ENCODE data around the gene PDP2. TPM values are rescaled to one million over a fixed set of nuclear protein-coding genes. Genes with fewer than 3 reads are reported as not detected.

The PDP2 gene
- total RNA-seq, 2 experiments from 2014 or later: 3.3 to 5.9 TPM

DNA sequence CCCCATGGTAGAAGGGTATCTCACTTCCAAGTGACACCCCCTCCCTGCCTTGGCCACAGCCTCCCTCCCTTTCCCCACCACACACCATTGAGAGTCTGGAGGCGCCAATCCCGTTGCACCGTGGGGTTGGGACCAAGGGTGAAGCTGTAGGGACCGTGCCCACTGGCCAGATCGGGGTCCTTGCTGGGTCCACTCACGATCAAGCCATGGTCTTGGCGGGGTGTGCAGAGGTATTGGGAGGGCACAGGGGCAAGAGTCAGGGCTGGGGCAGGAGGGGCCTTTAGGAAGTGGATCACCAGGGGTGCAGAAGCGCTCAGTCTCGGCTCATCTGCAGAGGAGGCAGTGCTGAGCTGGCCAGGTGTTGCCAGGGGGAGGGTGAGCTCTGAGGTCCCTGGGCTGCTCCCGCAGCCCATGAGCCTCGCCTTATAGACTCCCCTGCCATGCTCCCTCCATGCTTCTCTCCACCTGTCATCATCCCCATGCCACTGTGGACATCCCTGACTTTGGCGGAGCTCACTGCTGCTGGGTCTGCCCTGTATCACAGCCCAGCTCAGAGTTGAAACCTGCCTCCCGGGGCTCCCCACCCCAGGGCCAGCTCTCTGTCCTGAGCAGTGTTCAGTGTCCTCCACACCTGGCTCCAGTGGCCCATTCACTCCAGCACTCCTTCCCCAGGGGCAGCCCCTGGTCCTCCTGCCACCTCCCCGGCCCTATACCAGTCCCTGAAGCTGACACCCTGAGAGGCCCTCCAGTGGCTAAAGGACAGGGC lies 30.0 kb downstream of the PDP2 start:
- no peaks in the 10 kb centered on the region for H3K36me3 ChIP-seq (ENCODE audit: insufficient read depth, low read length)
- no peaks in the 10 kb centered on the region for H3K27me3 ChIP-seq (ENCODE audit: control insufficient read depth in 1 of 2, insufficient read depth in 2 of 2, low read length in 2 of 2)
- TF ChIP-seq, protein P1, sequence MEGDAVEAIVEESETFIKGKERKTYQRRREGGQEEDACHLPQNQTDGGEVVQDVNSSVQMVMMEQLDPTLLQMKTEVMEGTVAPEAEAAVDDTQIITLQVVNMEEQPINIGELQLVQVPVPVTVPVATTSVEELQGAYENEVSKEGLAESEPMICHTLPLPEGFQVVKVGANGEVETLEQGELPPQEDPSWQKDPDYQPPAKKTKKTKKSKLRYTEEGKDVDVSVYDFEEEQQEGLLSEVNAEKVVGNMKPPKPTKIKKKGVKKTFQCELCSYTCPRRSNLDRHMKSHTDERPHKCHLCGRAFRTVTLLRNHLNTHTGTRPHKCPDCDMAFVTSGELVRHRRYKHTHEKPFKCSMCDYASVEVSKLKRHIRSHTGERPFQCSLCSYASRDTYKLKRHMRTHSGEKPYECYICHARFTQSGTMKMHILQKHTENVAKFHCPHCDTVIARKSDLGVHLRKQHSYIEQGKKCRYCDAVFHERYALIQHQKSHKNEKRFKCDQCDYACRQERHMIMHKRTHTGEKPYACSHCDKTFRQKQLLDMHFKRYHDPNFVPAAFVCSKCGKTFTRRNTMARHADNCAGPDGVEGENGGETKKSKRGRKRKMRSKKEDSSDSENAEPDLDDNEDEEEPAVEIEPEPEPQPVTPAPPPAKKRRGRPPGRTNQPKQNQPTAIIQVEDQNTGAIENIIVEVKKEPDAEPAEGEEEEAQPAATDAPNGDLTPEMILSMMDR (IDR thresholded peaks at IDR 0.05): no peak
- H3K27ac ChIP-seq (ENCODE audit: low read depth in 1 of 2, low read length in 2 of 2): no peak overlapping the region
- Mint-ChIP-seq H3K27ac (no peak overlapping the region), H3K4me3 (no peak overlapping the region), H3K4me1 (ENCODE audit: low read depth) (peaks cover 12% of the 10 kb centered on the region), H3K9me3 (no peaks in the 10 kb centered on the region), H3K36me3 (ENCODE audit: low read depth) (no peaks in the 10 kb centered on the region), H3K27me3 (no peaks in the 10 kb centered on the region)
- POLR2A ChIA-PET: no interaction called here
- H3K9me3 ChIP-seq (ENCODE audit: control insufficient read depth in 1 of 2, insufficient read depth in 1 of 2, low read length in 2 of 2): no peaks in the 10 kb centered on the region
- intact Hi-C loops (cut with DNase I, micrococcal nuclease): no loop called here
- no peak overlapping the region for H3K4me3 ChIP-seq (ENCODE audit: low read length)
- CTCF ChIA-PET: interaction anchor here (1.0 kb wide), 1 partner anchor 15 kb away, joined by 3 read pairs; no protein-coding TSS in a partner anchor
- DNase-seq: no peak
- no peak for ATAC-seq (ENCODE audit: poor library complexity)
- H3K4me1 ChIP-seq (ENCODE audit: insufficient read depth, low read length): peaks cover 8% of the 10 kb centered on the region

DNA sequence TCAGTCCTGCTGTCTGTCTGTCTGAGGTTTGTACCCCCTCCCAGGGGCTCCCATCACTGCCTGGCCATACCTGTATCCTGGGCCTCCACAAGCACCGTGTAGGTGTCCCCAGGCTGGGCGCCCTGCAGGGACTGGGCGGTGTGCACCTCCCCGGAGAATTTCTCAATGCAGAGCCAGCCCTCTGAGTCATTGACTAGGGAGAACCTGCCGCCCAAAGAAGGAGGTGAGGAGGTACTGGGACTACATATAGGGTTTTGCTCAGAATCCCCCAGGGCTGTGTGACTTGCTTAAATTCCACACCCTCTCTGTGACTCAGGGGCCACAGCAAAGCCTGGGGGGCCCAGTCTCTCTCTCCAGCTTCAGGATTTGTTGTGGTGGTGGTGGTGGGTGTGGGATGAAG lies 30.8 kb downstream of the PDP2 start:
- no peaks in the 10 kb centered on the region for H3K27me3 ChIP-seq (ENCODE audit: control insufficient read depth in 1 of 2, insufficient read depth in 2 of 2, low read length in 2 of 2)
- H3K36me3 Mint-ChIP-seq (ENCODE audit: low read depth): no peaks in the 10 kb centered on the region
- peaks cover under 1% of the 10 kb centered on the region for H3K4me1 ChIP-seq (ENCODE audit: insufficient read depth, low read length)
- H3K27ac ChIP-seq (ENCODE audit: low read depth in 1 of 2, low read length in 2 of 2): no peak overlapping the region
- H3K9me3 Mint-ChIP-seq: no peaks in the 10 kb centered on the region
- no peak overlapping the region for H3K4me3 ChIP-seq (ENCODE audit: low read length)
- H3K27ac Mint-ChIP-seq: no peak overlapping the region
- no peaks in the 10 kb centered on the region for H3K27me3 Mint-ChIP-seq
- H3K4me1 Mint-ChIP-seq (ENCODE audit: low read depth): peaks cover 5% of the 10 kb centered on the region
- ATAC-seq (ENCODE audit: poor library complexity) (no peak), DNase-seq (no peak)
- TF ChIP-seq, protein P1 (IDR thresholded peaks at IDR 0.05): no peak
- intact Hi-C loops (cut with DNase I, micrococcal nuclease): no loop called here
- no peak overlapping the region for H3K4me3 Mint-ChIP-seq
- ChIA-PET CTCF (interaction anchor here (0.8 kb wide), 1 partner anchor 973 kb away, joined by 3 read pairs; no protein-coding TSS in a partner anchor), POLR2A (no interaction called here)
- no peaks in the 10 kb centered on the region for H3K36me3 ChIP-seq (ENCODE audit: insufficient read depth, low read length)
- H3K9me3 ChIP-seq (ENCODE audit: control insufficient read depth in 1 of 2, insufficient read depth in 1 of 2, low read length in 2 of 2): no peaks in the 10 kb centered on the region

DNA sequence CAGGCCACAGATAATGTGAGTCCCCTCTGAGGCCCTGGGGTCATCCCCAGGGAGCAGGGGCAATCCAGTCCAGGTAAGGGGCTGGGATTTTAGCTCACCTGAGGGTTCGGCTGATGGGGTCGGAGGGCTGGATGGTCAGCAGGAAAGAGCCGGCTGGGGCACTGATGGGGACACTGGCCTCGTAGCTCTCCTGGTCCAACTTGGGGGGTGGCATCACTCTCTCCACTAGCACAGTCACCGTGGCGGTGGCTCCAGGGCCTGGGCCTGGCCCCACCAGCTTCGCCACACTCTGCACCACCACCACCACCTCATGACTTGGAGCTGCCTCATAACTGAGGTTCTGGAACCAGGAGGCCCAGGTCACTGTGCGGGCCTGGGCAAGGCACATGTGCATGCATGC lies 31.5 kb downstream of the PDP2 start:
- DNase-seq (no peak), ATAC-seq (ENCODE audit: poor library complexity) (no peak)
- no peaks in the 10 kb centered on the region for H3K27me3 ChIP-seq (ENCODE audit: control insufficient read depth in 1 of 2, insufficient read depth in 2 of 2, low read length in 2 of 2)
- Mint-ChIP-seq H3K27me3 (no peaks in the 10 kb centered on the region), H3K9me3 (no peaks in the 10 kb centered on the region), H3K4me1 (ENCODE audit: low read depth) (no peaks in the 10 kb centered on the region), H3K36me3 (ENCODE audit: low read depth) (no peaks in the 10 kb centered on the region), H3K4me3 (no peak overlapping the region), H3K27ac (no peak overlapping the region)
- no peaks in the 10 kb centered on the region for H3K4me1 ChIP-seq (ENCODE audit: insufficient read depth, low read length)
- intact Hi-C loops (cut with DNase I, micrococcal nuclease): no loop called here
- ChIA-PET POLR2A (no interaction called here), CTCF (interaction anchor here (0.8 kb wide), 1 partner anchor 972 kb away, joined by 3 read pairs; no protein-coding TSS in a partner anchor)
- no peak overlapping the region for H3K4me3 ChIP-seq (ENCODE audit: low read length)
- no peaks in the 10 kb centered on the region for H3K36me3 ChIP-seq (ENCODE audit: insufficient read depth, low read length)
- H3K9me3 ChIP-seq (ENCODE audit: control insufficient read depth in 1 of 2, insufficient read depth in 1 of 2, low read length in 2 of 2): no peaks in the 10 kb centered on the region
- H3K27ac ChIP-seq (ENCODE audit: low read depth in 1 of 2, low read length in 2 of 2): no peak overlapping the region
- TF ChIP-seq, protein P1 (IDR thresholded peaks at IDR 0.05): no peak

Data from CD4-positive, alpha-beta T cell (primary cell).